ENCODE measurements around the gene AHNAK.
"Not testable (repeated sequence)": the region's sequence is repeated elsewhere in the genome, so short reads cannot be mapped to it uniquely, and the experiment has no call there.

AHNAK gene

GRCh38 chr11:62573006-62573591, 26.5 kb upstream of the AHNAK start:
- DNase-seq, result peak; percentile 24

- no peak for DNase-seq
Observed at GRCh38 chr11:62572431-62572830, 25.8 kb upstream of the AHNAK start.

GRCh38 chr11:62571493-62571892, 24.9 kb upstream of the AHNAK start:
- DNase-seq, result not testable (repeated sequence)

- DNase-seq, result not testable (repeated sequence)
Observed at GRCh38 chr11:62570903-62571302, 24.3 kb upstream of the AHNAK start.

GRCh38 chr11:62569611-62570010, 23.0 kb upstream of the AHNAK start:
- no peak for DNase-seq

- no peak for DNase-seq
Observed at GRCh38 chr11:62567018-62567633, 20.5 kb upstream of the AHNAK start.

GRCh38 chr11:62566247-62566646, 19.6 kb upstream of the AHNAK start:
- DNase-seq, result no peak

- no peak for DNase-seq
Observed at GRCh38 chr11:62565100-62565802, 18.6 kb upstream of the AHNAK start.

- not testable (repeated sequence) for DNase-seq
Observed at GRCh38 chr11:62561677-62562230, 15.1 kb upstream of the AHNAK start.

- DNase-seq, result peak; percentile 88
Observed at GRCh38 chr11:62560566-62561103, 14.0 kb upstream of the AHNAK start.

- not testable (repeated sequence) for DNase-seq
Observed at GRCh38 chr11:62559626-62560025, 13.0 kb upstream of the AHNAK start.

- no peak for DNase-seq
Observed at GRCh38 chr11:62559204-62559603, 12.6 kb upstream of the AHNAK start.

GRCh38 chr11:62558669-62559068, 12.1 kb upstream of the AHNAK start:
- DNase-seq, result no peak

- peak; percentile 73 for DNase-seq
Observed at GRCh38 chr11:62556875-62557631, 10.4 kb upstream of the AHNAK start.

GRCh38 chr11:62556108-62556874, 9.7 kb upstream of the AHNAK start:
- peak; percentile 89 for DNase-seq

- DNase-seq, result peak; percentile 53
Observed at GRCh38 chr11:62555464-62556107, 9.0 kb upstream of the AHNAK start.

GRCh38 chr11:62554387-62555167, 8.0 kb upstream of the AHNAK start:
- DNase-seq, result no peak

GRCh38 chr11:62553839-62554361, 7.3 kb upstream of the AHNAK start:
- DNase-seq, result no peak

- DNase-seq, result peak; percentile 69
Observed at GRCh38 chr11:62553080-62553838, 6.7 kb upstream of the AHNAK start.

Data from CD4-positive, alpha-beta T cell treated with Interleukin-6 for 4 hours (primary cell).